ENCODE measurements around the gene RPS6KA2. TPM values are rescaled to one million over a fixed set of nuclear protein-coding genes. Genes with fewer than 3 reads are reported as not detected.
"Not testable (repeated sequence)": the region's sequence is repeated elsewhere in the genome, so short reads cannot be mapped to it uniquely, and the experiment has no call there.

Gene RPS6KA2
- total RNA-seq, 2 donors from 2014 or later = 28.1 to 28.5 TPM

DNA sequence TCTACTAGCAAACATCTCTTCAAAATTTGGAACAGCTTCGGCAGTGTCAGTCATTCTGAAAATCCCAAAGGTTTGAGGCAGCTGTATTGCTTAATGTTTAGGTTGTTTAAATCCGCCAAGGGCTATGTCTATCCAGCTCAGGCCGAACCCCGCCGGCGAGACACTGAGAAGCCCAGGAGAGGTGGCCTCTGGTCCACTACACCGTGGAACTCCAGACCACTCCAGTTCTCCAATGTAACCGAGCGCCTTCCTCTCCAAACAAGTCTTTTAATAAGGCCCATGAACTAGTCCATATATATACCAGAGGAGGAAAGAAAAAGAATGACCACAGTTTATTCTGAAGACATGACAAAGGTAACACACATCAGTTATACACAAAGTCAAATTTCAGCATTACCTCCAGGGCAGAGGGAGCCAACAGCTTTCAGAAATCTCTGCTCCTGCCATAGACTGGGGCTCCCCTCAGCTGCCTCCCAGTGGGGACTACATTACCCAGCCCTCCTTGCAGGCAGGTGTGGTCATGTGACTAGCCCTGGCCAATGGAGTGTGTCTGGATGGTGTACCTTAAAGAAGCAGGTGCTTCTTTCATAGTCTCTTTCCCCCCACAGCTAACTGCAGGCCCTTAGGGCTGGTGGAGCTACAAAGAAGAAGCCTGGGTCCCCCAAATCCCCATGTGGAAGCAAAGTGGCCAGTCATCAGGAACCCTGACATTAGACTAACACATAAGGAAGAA lies 40.5 kb downstream of the RPS6KA2 start, which contains the start of gene RAMACL:
Gene RAMACL (minus strand): TSS at position 255 of the 733 bp plus-strand sequence. CDS start 201 bp downstream, at position 54.
- H3K27me3 Mint-ChIP-seq (ENCODE audit: low read depth) = no peaks in the 10 kb centered on the region
- H3K9me3 Mint-ChIP-seq = no peaks in the 10 kb centered on the region
- peaks cover 29% of the 10 kb centered on the region for H3K4me1 Mint-ChIP-seq (ENCODE audit: low read depth)
- H3K27ac Mint-ChIP-seq = peak within 1 kb of the TSS; percentile 33
- DNase-seq (peak; percentile 37 to 57), ATAC-seq (replicated peaks in 1 of 2) (peak; percentile 91 to 96)
- no peaks in the 10 kb centered on the region for H3K36me3 Mint-ChIP-seq (ENCODE audit: insufficient read depth in 2 of 2)
- H3K4me3 Mint-ChIP-seq = no peak within 1 kb of the TSS

GRCh38 chr6:166584853-166585429 lies 42.1 kb downstream of the RPS6KA2 start:
- no peaks in the 10 kb centered on the region for H3K27me3 Mint-ChIP-seq (ENCODE audit: low read depth)
- ATAC-seq (replicated peaks in 1 of 2) = no peak
- no peaks in the 10 kb centered on the region for H3K36me3 Mint-ChIP-seq (ENCODE audit: insufficient read depth in 2 of 2)
- H3K9me3 Mint-ChIP-seq = no peaks in the 10 kb centered on the region
- H3K4me1 Mint-ChIP-seq (ENCODE audit: low read depth) = peaks cover 27% of the 10 kb centered on the region
- H3K27ac Mint-ChIP-seq = no peak overlapping the region
- no peak for DNase-seq
- H3K4me3 Mint-ChIP-seq = no peak overlapping the region

GRCh38 chr6:166584155-166584554 lies 42.9 kb downstream of the RPS6KA2 start:
- Mint-ChIP-seq H3K27ac (no peak overlapping the region), H3K36me3 (ENCODE audit: insufficient read depth in 2 of 2) (no peaks in the 10 kb centered on the region), H3K4me3 (no peak overlapping the region), H3K27me3 (ENCODE audit: low read depth) (no peaks in the 10 kb centered on the region), H3K4me1 (ENCODE audit: low read depth) (peaks cover 19% of the 10 kb centered on the region), H3K9me3 (no peaks in the 10 kb centered on the region)
- DNase-seq = no peak
- ATAC-seq (replicated peaks in 1 of 2) = no peak

DNA sequence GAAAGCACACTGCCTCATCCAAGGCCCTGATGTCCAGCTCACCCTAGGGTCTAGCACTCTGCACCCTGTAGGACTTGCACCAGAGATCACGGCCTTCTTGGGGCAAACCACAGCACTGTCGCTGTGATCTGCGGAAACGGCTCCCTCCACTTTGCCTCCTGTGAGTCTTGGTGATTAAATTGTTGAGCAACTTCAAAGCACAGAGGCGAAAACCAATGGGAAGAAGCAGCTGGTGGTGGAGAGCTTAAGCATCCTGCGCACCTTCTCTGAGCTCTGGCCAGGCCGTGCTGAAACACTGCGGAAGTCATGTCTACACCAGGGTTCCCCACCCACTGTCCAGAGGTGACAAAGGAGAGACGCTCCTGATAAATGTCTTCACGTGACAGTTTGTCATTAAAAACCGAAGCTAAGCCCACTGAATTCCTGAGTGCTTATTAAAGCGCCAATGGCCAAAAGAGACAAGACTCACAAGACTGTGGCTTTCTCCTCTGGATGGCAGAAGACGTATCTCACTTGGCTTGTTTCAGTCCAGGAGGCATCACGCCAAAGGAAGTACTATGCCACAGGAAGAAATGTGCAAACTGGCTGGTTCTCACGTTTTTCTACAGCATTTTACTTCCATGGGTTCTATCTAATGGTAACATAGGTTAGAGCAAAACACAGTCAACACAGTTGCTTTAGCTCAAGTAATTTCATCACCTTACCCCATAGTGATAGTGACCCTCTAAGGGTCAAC lies 43.7 kb downstream of the RPS6KA2 start:
- ATAC-seq (replicated peaks in 1 of 2) = no peak
- no peak for DNase-seq
- Mint-ChIP-seq H3K36me3 (ENCODE audit: insufficient read depth in 2 of 2) (no peaks in the 10 kb centered on the region), H3K9me3 (no peaks in the 10 kb centered on the region), H3K4me3 (no peak overlapping the region), H3K4me1 (ENCODE audit: low read depth) (peaks cover 12% of the 10 kb centered on the region), H3K27ac (no peak overlapping the region), H3K27me3 (ENCODE audit: low read depth) (no peaks in the 10 kb centered on the region)

- H3K27me3 Mint-ChIP-seq (ENCODE audit: low read depth) = no peaks in the 10 kb centered on the region
- H3K9me3 Mint-ChIP-seq = peaks cover 0 to 3% of the 10 kb centered on the region in 2 donors
- DNase-seq (no peak), ATAC-seq (replicated peaks in 1 of 2) (no peak)
- H3K36me3 Mint-ChIP-seq (ENCODE audit: insufficient read depth in 2 of 2) = peaks cover 0 to 3% of the 10 kb centered on the region in 2 donors
- H3K4me1 Mint-ChIP-seq (ENCODE audit: low read depth) = peaks cover 5% of the 10 kb centered on the region
- H3K27ac Mint-ChIP-seq = no peak overlapping the region
- no peak overlapping the region for H3K4me3 Mint-ChIP-seq
Measured at GRCh38 chr6:166582258-166582657, 44.8 kb downstream of the RPS6KA2 start.

DNA sequence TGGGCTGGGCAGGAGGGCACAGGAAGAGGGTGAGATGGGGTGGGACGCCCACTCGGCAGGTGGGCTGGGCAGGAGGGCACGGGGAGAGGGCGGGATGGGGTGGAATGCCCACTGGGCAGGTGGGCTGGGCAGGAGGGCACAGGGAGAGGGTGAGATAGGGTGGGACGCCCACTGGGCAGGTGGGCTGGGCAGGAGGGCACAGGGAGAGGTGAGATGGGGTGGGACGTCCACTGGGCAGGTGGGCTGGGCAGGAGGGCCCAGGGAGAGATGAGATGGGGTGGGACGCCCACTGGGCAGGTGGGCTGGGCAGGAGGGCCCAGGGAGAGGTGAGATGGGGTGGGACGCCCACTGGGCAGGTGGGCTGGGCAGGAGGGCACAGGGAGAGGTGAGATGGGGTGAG lies 45.2 kb downstream of the RPS6KA2 start:
- not testable (repeated sequence) for H3K4me3 Mint-ChIP-seq; H3K36me3 Mint-ChIP-seq (ENCODE audit: insufficient read depth in 2 of 2); H3K9me3 Mint-ChIP-seq; H3K27me3 Mint-ChIP-seq (ENCODE audit: low read depth); H3K27ac Mint-ChIP-seq; DNase-seq; H3K4me1 Mint-ChIP-seq (ENCODE audit: low read depth); ATAC-seq (replicated peaks in 1 of 2)

- ATAC-seq (replicated peaks in 1 of 2) = no peak
- H3K4me3 Mint-ChIP-seq = no peak overlapping the region
- peaks cover 3 to 7% of the 10 kb centered on the region in 2 donors for H3K36me3 Mint-ChIP-seq (ENCODE audit: insufficient read depth in 2 of 2)
- no peaks in the 10 kb centered on the region for H3K4me1 Mint-ChIP-seq (ENCODE audit: low read depth)
- DNase-seq = no peak
- no peaks in the 10 kb centered on the region for H3K27me3 Mint-ChIP-seq (ENCODE audit: low read depth)
- H3K9me3 Mint-ChIP-seq = peaks cover 3 to 5% of the 10 kb centered on the region in 2 donors
- no peak overlapping the region for H3K27ac Mint-ChIP-seq
Measured at GRCh38 chr6:166581091-166581511, 46.0 kb downstream of the RPS6KA2 start.

GRCh38 chr6:166580076-166581050 lies 46.7 kb downstream of the RPS6KA2 start:
- no peaks in the 10 kb centered on the region for H3K4me1 Mint-ChIP-seq (ENCODE audit: low read depth)
- no peaks in the 10 kb centered on the region for H3K27me3 Mint-ChIP-seq (ENCODE audit: low read depth)
- H3K27ac Mint-ChIP-seq = no peak overlapping the region
- peaks cover 5 to 7% of the 10 kb centered on the region in 2 donors for H3K36me3 Mint-ChIP-seq (ENCODE audit: insufficient read depth in 2 of 2)
- no peak for DNase-seq
- ATAC-seq (replicated peaks in 1 of 2) = no peak
- peaks cover 5 to 7% of the 10 kb centered on the region in 2 donors for H3K9me3 Mint-ChIP-seq
- no peak overlapping the region for H3K4me3 Mint-ChIP-seq

GRCh38 chr6:166579237-166579850 lies 47.7 kb downstream of the RPS6KA2 start:
- H3K4me3 Mint-ChIP-seq = no peak overlapping the region
- H3K36me3 Mint-ChIP-seq (ENCODE audit: insufficient read depth in 2 of 2) = peaks cover 5 to 7% of the 10 kb centered on the region in 2 donors
- no peaks in the 10 kb centered on the region for H3K4me1 Mint-ChIP-seq (ENCODE audit: low read depth)
- ATAC-seq (replicated peaks in 1 of 2) (no peak), DNase-seq (no peak)
- no peak overlapping the region for H3K27ac Mint-ChIP-seq
- peaks cover 5 to 7% of the 10 kb centered on the region in 2 donors for H3K9me3 Mint-ChIP-seq
- no peaks in the 10 kb centered on the region for H3K27me3 Mint-ChIP-seq (ENCODE audit: low read depth)

DNA sequence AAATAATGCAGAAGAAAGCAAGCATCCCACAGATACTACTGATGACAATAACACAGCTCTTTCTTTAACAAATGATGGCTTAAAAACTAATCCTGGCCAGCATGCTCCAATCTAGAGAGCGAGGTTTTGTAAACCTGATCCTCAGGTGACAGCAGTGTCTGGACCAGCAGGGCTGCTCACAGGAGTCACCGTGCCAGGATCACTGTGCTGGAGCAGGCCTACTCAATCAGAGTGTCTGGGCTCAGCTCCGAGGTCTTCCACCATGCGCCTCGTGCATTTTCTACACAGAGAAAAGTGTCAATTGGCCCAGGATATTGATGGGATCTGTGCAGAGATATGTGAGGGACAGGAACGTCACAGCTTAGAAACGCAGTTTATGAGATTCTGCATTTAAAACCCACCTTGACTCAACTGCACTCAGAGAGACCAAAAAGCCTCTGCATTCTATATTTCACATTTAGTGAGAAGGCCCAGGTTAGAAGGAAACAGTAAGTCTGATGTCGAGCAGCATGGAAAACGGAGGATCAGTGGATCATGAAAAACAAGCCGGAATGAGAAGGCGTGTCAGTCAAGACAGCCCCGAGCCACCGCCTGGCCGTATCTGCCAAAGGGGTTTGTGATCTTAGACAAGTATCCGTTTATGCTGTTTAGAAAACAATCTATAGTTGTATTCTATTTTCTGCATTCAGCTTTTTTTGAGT lies 48.4 kb downstream of the RPS6KA2 start:
- Mint-ChIP-seq H3K36me3 (ENCODE audit: insufficient read depth in 2 of 2) (peaks cover 5 to 7% of the 10 kb centered on the region in 2 donors), H3K4me3 (no peak overlapping the region), H3K27ac (no peak overlapping the region), H3K4me1 (ENCODE audit: low read depth) (no peaks in the 10 kb centered on the region), H3K9me3 (peaks cover 5 to 7% of the 10 kb centered on the region in 2 donors), H3K27me3 (ENCODE audit: low read depth) (no peaks in the 10 kb centered on the region)
- ATAC-seq (replicated peaks in 1 of 2) (no peak), DNase-seq (no peak)

GRCh38 chr6:166575205-166575604 lies 51.8 kb downstream of the RPS6KA2 start:
- DNase-seq (no peak), ATAC-seq (replicated peaks in 1 of 2) (no peak)
- Mint-ChIP-seq H3K4me3 (no peak overlapping the region), H3K36me3 (ENCODE audit: insufficient read depth in 2 of 2) (peaks cover 5 to 7% of the 10 kb centered on the region in 2 donors), H3K9me3 (peaks cover 5 to 7% of the 10 kb centered on the region in 2 donors), H3K4me1 (ENCODE audit: low read depth) (no peaks in the 10 kb centered on the region), H3K27ac (no peak overlapping the region), H3K27me3 (ENCODE audit: low read depth) (no peaks in the 10 kb centered on the region)

Measured in activated T-cell treated with anti-CD3 and anti-CD28 coated beads, Interleukin-2, amount 50 U/mL, for 72 hours (primary cell).